GM21528 (cell line): Measurements from ENCODE around the gene ZC3H7B.
"Not testable (repeated sequence)": the region's sequence is repeated elsewhere in the genome, so short reads cannot be mapped to it uniquely, and the experiment has no call there.

Experiments
- ATAC-seq: cut with Tn5 transposase; IDR thresholded peaks from one replicate; pipeline ENCODE4 v1.9.1; 2021; ENCODE audit warnings: mild to moderate bottlenecking, moderate library complexity; ENCODE audit not compliant: unreplicated experiment, low FRiP score

ZC3H7B gene

DNA sequence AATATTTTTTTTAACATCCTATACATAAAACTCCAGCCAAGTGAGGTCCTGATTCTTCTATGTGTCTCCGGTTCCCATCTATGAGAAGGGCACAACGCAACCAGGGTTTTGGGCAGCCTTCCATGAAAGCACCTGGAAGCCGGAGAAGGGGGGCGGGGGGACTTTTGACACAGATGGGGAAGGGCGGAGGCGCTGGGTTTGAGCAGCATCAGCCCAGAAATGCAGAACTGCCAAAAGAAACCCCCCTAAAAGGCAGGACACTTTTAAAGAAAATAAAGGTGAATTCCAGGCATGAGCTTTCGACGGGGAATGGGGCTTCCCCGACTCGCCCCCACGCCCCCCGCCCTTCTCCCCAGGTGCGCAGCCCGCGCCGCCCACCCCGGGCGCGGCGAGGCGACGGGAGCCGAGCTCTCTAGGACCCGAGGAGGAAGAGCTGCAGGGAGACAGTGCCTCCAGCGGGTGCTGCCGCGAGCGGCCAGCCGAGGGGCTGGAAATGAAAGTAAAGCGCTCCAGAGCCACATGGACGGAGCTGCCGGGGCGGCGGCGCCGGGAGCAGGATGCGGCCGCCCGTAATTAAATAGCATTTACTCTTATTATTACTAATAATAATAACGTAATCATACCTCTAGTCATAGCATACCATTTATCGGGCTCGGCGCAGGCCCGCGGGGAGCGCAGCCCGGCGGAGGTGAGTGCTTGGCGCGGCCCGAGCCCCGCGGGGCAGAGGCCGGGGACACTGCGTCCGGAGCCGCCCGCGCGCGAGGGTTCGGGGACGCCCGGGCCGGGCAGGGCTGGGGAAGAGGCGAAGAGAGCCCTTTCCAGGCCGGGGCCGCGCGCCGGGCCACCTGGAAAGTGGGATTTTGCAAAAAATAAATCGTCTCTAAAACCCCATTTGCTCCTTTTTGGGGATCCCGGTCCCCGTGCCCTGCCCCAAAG is at the start of gene ZC3H7B:
Gene ZC3H7B, plus strand, starts transcription at position 441 of the 936 bp plus-strand sequence. CDS start 19,136 bp downstream, outside the sequence.
- peak; percentile 84 for ATAC-seq

DNA sequence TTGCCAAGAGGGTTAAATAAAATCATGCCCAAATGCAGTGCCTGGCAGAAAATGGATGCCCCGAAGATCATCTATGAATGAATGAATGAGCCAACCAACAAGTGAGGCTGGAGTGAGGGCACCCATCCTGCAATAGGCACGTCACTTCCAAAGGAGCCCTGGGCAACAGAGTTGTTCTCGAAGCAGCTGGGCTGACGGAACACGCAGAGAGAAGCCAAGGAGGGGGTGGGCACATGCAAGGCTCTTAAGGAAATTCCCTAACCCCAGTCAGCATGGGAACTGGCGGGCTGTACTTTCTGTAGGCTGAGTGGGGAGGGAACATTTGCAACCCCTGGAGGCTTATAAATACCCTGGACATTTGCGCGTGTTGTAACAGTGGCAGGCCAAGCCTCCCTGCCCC is 49.0 kb upstream of the ZC3H7B start:
- no peak for ATAC-seq

GRCh38 chr22:41254230-41254629 is 47.1 kb upstream of the ZC3H7B start:
- ATAC-seq: no peak

GRCh38 chr22:41256254-41257253 is 44.8 kb upstream of the ZC3H7B start:
- no peak for ATAC-seq

- ATAC-seq: no peak
These were observed 43.6 kb upstream of the ZC3H7B start for GRCh38 chr22:41257696-41258095.

DNA sequence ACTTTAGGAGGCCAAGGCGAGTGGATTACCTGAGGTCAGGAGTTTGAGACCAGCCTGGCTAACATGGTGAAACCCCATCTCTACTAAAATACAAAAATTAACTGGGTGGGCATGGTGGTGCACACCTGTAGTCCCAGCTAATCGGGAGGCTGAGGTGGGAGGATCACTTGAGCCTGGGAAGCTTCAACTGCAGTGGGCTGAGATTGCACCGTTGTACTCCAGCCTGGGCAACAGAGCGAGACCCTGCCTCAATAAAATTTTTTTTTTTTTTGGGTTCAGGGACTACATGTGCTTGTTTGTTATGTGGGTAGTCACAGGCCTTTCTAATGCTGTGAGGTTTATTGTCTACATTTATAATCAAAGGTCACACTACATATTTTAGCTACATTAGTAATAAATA is 41.6 kb upstream of the ZC3H7B start:
- not testable (repeated sequence) for ATAC-seq

GRCh38 chr22:41260871-41261270 is 40.5 kb upstream of the ZC3H7B start:
- ATAC-seq: no peak

DNA sequence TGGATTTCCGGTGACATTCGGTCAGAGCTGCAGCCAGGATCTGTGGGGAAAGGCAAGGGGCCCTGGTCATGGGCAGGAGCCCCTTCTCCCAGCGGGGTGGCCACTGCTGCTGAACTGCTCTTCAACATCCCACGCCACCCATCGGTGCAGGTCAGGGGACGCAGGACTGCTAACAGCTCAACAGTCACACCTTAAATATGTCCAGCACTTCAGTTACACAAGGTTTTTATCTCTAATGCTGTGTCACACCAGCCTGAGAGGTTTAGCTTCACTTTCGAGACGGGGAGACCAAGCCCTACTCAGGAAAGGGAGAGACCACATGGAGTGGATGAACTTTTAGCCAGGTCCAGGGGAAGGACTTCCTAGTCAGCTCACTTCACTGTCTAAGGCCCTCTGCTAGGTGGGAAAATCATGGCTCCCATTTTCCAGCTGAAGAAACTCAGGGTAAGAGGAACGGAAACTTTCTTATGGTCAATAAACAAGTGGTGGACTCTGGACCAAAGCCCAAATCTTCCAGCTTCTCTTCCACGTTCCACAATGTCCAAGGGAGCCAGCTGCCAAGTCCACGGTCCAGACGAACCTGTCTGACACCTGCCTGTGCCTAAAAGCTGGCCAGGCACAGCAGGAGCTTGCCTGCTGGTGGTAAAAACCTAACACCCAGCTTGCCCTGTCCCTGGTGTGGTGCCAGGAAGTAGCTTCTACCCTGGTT is 39.6 kb upstream of the ZC3H7B start:
- ATAC-seq: no peak

- no peak for ATAC-seq
These were observed 39.0 kb upstream of the ZC3H7B start for GRCh38 chr22:41262250-41262765.

- no peak for ATAC-seq
These were observed 37.6 kb upstream of the ZC3H7B start for GRCh38 chr22:41263704-41264103.

DNA sequence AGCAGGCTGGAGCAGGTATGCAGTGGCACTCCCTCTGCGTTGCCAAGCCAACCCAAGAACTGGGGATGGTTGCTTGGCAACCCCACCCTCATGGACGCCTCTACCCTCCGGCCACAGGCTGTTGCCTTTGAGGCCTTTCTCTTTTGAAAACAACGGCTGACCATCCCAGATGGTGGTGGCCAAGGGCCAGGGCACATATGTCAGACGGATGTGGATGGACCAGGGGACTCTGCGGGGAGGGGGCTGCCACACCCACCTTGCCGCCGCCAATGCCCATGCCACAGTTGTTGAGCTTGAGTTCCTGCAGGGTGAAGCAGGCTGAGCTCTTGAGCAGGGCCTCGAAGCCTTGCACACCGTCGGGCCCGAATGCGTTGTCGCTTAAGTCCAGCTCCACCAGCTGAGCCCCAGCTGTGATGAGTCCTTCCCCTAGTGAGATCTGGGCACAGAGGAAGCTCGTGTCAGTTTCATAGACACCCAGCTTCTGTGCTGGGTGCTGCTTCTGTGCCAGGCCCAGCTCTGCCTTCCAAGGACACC is 36.9 kb upstream of the ZC3H7B start:
- no peak for ATAC-seq

GRCh38 chr22:41267958-41268357 is 33.4 kb upstream of the ZC3H7B start:
- no peak for ATAC-seq

GRCh38 chr22:41271787-41272186 is 29.5 kb upstream of the ZC3H7B start:
- no peak for ATAC-seq

- ATAC-seq: no peak
These were observed 28.2 kb upstream of the ZC3H7B start for GRCh38 chr22:41273128-41273527.

DNA sequence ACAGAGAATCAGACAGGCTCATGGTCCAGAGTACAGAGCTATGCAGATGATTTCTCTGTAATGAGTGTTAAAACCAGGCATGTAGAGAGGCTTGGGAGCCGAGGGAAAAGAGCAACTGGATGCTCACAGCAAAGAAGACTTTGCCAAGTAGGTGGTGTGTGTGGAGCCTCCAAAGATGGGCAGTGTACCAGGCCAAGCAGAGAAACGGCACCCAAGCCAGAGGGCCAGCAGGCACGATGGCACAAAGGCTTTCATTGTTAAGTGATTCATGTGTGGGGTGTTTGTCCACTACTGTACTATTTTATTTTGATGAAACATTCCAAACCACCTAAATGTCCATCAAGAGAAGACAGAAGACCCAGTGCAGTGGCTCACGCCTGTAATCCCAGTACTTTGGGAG is 26.5 kb upstream of the ZC3H7B start:
- ATAC-seq: no peak

DNA sequence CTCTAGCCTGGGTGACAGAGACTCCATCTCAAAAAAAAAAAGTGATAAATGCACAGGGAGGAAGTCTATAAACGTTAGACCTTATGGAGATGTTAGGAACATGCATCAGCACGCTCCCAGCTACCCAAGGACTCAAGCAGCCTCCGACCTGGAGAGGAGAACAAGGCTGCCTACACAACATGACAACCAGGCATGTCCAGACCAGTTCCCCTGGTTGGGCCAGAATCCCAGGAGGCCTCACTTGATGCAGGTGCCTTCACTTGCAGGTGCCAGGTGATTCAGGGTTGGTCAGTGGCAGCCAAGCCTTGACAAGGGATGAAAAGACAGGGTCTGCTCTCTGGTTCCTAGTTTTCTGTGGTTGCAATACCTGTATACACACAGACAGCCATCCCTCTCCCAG is 21.3 kb upstream of the ZC3H7B start:
- no peak for ATAC-seq

DNA sequence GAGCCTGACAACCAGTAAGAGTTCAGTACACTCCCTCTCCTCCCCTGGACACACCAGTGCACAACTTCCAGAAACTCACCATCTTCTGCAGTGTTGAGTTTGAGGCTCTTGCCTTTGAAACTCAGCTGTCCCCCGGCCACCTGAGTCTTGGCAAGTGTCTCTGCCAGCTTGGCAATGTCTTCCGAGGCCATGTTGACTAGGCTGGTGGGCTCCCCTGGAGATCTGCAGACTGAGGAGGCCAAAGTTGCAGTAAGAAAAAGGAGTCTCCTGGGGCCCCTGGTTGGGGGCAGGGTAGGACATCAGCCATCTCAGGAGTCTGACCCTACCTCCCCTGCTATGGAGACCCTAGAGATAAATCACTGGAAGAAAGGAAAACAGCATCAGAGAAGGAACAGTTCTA is 20.5 kb upstream of the ZC3H7B start:
- no peak for ATAC-seq

DNA sequence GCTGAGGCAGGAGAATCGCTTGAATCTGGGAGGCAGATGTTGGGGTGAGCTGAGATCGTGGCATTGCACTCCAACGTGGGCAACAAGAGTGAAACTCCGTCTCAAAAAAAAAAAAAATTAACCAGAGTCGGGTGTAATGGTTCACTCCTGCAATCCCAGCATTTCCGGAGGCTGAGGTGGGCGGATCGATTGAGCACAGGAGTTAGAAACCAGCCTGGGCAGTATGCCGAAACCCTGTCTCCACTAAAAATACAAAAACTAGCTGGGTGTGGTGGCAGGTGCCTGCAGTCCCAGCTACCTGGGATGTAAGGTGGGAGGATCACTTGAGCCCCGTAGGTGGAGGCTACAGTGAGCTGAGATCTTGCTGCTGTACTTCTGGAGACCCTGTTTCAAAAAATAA is 16.9 kb upstream of the ZC3H7B start:
- ATAC-seq: no peak

DNA sequence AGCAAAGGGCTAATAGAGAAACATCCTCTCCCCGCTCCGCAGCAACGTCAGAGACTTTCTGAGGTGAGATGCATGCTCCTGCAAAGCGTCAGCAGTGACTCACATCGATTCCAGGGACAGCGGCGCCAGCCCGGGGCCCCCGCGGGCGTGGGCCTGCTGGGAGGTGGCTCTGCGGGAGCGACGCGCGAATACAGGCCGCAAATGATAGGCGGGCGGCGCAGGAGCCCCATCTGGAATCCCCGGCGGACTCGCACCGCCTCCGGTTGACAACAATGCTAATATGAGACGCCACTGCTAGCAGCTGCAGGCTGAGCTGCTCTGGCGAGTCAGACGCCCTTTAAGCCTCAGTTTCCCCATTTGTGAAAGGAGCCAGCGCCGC is 15.9 kb upstream of the ZC3H7B start:
- peak; percentile 15 for ATAC-seq
